ENCODE measurements around the gene TBCA. TPM values are rescaled to one million over a fixed set of nuclear protein-coding genes. Genes with fewer than 3 reads are reported as not detected.
A peak's percentile ranks its signal among the peaks of the same experiment; 100 is the strongest.

Gene TBCA
- total and polyA plus RNA-seq, 2 donors, result 98.8 to 188 TPM

DNA sequence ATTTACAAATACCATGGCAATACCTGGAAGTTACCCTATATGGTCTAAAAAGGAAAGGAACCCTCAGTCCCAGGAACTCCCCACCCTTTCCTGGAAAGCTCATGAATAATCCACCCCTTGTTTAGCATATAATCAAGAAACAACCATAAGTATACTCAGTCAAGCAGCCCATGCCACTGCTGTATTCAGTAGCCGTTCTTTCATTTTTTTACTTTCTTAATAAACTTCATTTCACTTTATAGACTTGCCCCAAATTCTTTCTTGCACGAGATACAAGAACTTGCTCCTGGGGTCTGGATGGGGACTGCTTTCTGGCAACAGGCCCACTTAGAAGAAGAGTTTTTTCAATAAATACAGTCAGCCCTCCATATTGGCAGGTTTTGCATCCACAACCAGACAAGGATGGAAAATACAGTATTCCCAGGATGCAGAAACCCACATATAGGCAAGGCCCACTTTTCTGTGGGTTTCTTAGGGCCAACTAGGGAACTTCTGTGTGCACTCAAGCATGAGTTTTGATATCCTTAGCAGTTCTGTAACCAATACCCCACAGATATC, 2.8 kb upstream of the TBCA start:
- Histone ChIP-seq H3K4me3 (ENCODE audit: low read depth, low read length) (no peak overlapping the region), H3K36me3 (ENCODE audit: insufficient read depth) (no peaks in the 10 kb centered on the region), H3K27ac (ENCODE audit: low read depth) (no peak overlapping the region), H3K4me1 (ENCODE audit: insufficient read depth) (no peaks in the 10 kb centered on the region)
- DNase-seq (ENCODE audit: extremely low spot score), result no peak
- 84% methylated on average over 2 of the region's 2 CpGs for WGBS

DNA sequence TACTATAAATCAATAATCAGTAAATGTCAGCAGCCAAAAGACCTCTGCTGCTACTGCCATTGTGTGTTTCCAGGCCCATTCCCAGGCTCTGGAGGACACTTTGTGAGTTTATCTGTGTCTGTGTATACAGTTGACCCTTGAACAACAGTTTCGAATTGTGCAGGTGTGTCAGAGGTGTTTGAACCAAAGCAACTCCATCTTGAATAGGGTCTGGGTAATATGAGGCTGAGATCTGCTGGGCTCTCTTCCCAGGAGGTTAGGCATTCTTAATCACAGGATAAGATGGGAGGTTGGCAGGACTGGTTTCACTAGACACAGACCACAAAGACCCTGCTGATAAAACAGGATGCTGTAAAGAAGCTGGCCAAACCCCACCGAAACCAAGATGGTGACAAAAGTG, 2.3 kb upstream of the TBCA start:
- no peaks in the 10 kb centered on the region for H3K36me3 ChIP-seq (ENCODE audit: insufficient read depth)
- peaks cover 1% of the 10 kb centered on the region for H3K4me1 ChIP-seq (ENCODE audit: insufficient read depth)
- no peak overlapping the region for H3K4me3 ChIP-seq (ENCODE audit: low read depth, low read length)
- DNase-seq (ENCODE audit: extremely low spot score), result no peak
- 97% methylated on average over 2 of the region's 2 CpGs for WGBS
- H3K27ac ChIP-seq (ENCODE audit: low read depth), result no peak overlapping the region

DNA sequence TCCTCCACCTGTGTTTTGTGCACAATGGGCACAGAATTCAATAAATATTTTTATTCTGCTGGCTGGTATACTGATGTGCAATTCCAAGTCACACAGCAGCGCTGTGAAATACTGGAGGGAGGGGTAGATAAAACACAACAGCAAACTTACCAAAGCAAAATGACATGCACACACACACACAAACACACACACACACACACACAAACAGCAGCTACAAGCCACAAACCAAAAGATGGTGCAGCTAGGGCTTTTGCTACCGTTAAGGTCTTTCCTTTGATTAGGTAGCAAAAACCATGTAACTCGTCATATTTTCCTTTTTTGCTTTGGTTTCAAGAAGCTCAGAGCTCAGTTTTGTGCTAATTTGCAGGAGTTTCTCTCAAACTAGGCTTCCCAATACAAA, 1.8 kb upstream of the TBCA start:
- 87% methylated on average over 3 of the region's 3 CpGs for WGBS
- no peak for DNase-seq (ENCODE audit: extremely low spot score)
- no peak overlapping the region for H3K4me3 ChIP-seq (ENCODE audit: low read depth, low read length)
- H3K4me1 ChIP-seq (ENCODE audit: insufficient read depth), result peaks cover 1% of the 10 kb centered on the region
- H3K27ac ChIP-seq (ENCODE audit: low read depth), result no peak overlapping the region
- H3K36me3 ChIP-seq (ENCODE audit: insufficient read depth), result no peaks in the 10 kb centered on the region

DNA sequence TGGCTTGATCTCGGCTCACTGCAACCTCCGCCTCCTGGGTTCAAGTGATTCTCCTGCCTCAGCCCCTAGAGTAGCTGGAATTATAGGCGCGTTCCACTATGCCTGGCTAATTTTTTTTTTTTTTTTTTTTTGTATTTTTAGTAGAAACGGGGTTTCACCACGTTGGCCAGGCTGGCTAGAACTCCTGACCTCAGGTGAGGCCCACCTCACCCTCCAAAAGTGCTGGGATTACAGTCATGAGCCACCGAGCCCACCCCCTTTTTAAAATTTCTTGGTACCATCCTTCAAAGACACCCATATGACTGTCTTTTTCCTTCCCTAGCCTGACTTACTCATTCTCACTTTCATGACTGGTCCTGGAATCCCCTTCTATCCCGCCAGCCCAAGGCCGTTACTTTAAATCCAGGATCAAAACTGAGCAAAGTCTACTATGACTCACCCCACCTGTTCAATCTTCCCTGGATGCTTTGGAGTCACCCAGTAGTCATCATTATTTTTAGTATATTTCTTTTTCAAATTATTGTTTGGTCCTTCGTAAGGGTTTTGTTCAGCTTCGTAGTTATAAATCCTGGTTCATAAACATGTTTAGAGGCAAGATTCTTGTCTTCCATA, 1.2 kb upstream of the TBCA start:
- no peaks in the 10 kb centered on the region for H3K36me3 ChIP-seq (ENCODE audit: insufficient read depth)
- 83% methylated on average over 11 of the region's 11 CpGs for WGBS
- no peak overlapping the region for H3K27ac ChIP-seq (ENCODE audit: low read depth)
- no peak overlapping the region for H3K4me3 ChIP-seq (ENCODE audit: low read depth, low read length)
- peaks cover 1% of the 10 kb centered on the region for H3K4me1 ChIP-seq (ENCODE audit: insufficient read depth)
- DNase-seq (ENCODE audit: extremely low spot score), result no peak

DNA sequence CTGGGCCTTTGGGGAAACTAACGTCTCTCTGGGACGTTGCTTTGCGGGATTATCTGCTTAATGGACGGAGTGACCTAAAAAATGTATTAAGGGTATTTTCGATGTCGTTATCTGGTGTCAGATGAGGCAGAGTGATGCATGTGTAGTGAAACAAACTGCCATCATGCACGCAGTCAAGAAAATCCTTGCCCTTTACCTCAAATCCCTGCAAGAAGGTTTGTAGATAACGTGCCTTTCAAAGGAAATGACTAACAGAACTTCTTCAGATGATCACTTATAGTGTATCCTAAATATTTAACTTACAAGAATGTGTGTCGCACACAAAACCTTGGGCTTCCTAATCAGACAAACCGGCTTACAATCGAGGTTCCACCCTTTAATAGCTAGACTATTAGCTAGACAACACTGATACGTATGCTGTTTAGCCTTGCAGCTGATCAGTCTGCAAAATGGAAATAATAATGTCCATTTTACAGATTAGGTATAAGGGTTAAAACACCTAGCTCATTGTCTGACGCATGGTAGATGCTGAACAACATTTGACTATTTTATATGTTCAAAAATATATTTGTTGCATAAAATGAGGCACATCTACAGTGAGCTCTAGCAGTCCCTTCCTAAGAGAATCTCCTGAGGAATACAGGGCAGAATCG, 541 bp upstream of the TBCA start:
- WGBS, result 19% methylated on average over 14 of the region's 14 CpGs
- Histone ChIP-seq H3K36me3 (ENCODE audit: insufficient read depth) (no peaks in the 10 kb centered on the region), H3K4me1 (ENCODE audit: insufficient read depth) (peaks cover 1% of the 10 kb centered on the region), H3K27ac (ENCODE audit: low read depth) (no peak overlapping the region), H3K4me3 (ENCODE audit: low read depth, low read length) (peak overlapping the region; percentile 65)
- no peak for DNase-seq (ENCODE audit: extremely low spot score)

DNA sequence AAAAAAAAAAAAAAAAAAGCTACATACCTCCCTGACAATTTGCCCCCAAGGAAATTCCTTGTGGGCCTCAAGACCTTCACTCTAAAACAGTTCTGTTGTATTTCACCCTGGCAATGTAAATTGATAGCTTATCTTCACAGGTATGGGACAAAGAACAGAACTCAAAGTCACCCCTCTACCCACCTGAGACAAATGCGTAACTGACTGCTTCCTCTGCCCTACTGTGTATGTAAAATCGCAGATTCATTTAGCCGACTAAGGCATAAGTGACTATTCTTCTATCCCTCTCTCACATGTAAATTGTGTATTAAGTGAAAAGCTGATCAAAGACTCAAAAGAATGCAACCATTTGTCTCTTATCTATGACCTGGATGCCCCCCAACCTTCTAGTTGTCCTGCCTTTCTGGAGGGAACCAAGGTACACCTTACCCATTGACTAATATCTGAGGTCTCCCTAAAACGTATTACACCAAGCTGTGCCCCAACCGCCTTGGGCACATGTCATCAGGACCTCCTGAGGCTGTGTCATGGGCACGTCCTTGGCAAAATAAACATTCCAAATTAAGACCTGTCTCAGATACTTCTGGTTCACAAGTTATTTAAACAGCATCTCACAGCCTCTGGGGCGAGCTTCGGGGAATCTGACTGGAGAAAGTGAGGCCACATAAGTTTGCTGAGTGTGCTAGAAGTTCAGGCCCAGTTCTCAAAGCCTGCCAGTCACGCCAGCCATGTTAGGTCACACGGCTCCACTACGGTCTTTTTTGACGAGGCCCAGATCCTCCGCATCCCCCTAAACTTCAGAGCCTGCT, 954 bp downstream of the TBCA start:
- H3K4me1 ChIP-seq (ENCODE audit: insufficient read depth), result peaks cover 3% of the 10 kb centered on the region
- H3K36me3 ChIP-seq (ENCODE audit: insufficient read depth), result no peaks in the 10 kb centered on the region
- DNase-seq (ENCODE audit: extremely low spot score), result no peak
- H3K27ac ChIP-seq (ENCODE audit: low read depth), result peak overlapping the region; percentile 96
- WGBS, result 11% methylated on average over 13 of the region's 13 CpGs
- H3K4me3 ChIP-seq (ENCODE audit: low read depth, low read length), result peak overlapping the region; percentile 65

DNA sequence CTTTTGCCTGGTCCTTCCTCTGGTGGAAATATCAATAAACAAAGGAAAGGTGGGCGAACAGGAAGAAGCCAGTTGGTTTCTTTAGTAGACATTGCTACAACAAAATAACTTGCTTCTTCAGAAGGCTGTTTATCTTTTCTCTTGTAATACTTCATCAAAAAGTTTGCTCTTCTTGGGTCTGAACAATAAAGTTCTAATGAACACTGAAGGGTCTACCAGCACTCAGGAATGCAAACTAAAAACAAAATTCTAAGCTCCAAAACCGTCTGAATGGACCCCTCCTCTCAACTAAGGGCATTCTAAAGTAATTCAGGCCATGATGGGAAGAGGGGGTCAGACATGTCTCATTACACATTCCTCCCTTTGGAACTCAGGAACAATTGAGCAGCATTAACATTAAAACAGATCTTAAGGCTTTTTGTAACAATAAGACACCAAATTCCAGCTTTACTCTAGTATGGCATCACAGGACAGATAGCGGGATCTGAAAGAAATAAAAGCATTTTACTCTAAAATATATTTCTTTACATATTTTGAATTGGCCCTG, 2.3 kb downstream of the TBCA start:
- H3K4me3 ChIP-seq (ENCODE audit: low read depth, low read length), result no peak overlapping the region
- 67% methylated on average over 3 of the region's 3 CpGs for WGBS

DNA sequence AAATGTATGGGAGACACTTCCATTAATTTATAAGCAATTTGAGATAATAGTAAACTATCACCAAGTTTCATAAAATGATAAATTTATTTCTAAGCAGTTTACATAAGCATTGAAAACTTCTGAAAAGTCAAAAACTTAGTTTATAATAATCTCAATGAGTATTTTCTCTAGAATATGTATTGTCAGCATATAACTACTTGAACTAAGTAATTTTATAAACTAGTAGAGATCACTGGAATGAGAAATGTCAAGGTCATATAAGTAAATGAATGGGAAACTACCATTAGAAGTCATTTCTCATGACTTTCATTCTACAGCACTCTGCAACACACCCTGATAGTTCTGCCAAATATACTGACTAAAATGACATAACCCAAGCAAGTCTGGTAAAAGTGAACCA, 3.4 kb downstream of the TBCA start:
- no peak for DNase-seq (ENCODE audit: extremely low spot score)
- Histone ChIP-seq H3K4me3 (ENCODE audit: low read depth, low read length) (no peak overlapping the region), H3K27ac (ENCODE audit: low read depth) (no peak overlapping the region), H3K36me3 (ENCODE audit: insufficient read depth) (no peaks in the 10 kb centered on the region), H3K4me1 (ENCODE audit: insufficient read depth) (peaks cover 3% of the 10 kb centered on the region)

More for the DNA sequence above, 2.3 kb downstream of the TBCA start:
- Histone ChIP-seq H3K36me3 (ENCODE audit: insufficient read depth) (no peaks in the 10 kb centered on the region), H3K27ac (ENCODE audit: low read depth) (peak overlapping the region; percentile 1), H3K4me1 (ENCODE audit: insufficient read depth) (peaks cover 3% of the 10 kb centered on the region)
- no peak for DNase-seq (ENCODE audit: extremely low spot score)

DNA sequence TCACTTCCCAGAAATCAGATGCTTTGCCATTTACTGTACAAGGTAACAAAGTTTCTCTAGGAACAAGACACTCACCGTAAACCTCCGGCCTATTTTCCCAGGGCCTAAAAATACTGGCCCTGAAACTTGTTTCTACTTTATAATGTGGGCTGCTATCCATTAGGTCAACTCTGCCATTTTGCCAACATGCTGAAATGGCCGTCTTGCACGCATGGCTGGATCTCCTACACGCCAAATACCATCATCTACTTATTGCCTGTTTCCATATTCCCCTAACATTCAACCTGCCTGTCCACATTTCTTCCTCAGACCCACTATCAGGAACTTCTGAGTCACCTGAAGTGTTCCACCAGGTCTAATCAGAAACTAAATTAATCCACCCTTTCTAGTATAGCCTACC, 4.7 kb downstream of the TBCA start:
- DNase-seq (ENCODE audit: extremely low spot score), result no peak
- Histone ChIP-seq H3K4me1 (ENCODE audit: insufficient read depth) (peaks cover 3% of the 10 kb centered on the region), H3K4me3 (ENCODE audit: low read depth, low read length) (no peak overlapping the region), H3K36me3 (ENCODE audit: insufficient read depth) (no peaks in the 10 kb centered on the region), H3K27ac (ENCODE audit: low read depth) (no peak overlapping the region)
- 97% methylated on average over 5 of the region's 5 CpGs for WGBS

DNA sequence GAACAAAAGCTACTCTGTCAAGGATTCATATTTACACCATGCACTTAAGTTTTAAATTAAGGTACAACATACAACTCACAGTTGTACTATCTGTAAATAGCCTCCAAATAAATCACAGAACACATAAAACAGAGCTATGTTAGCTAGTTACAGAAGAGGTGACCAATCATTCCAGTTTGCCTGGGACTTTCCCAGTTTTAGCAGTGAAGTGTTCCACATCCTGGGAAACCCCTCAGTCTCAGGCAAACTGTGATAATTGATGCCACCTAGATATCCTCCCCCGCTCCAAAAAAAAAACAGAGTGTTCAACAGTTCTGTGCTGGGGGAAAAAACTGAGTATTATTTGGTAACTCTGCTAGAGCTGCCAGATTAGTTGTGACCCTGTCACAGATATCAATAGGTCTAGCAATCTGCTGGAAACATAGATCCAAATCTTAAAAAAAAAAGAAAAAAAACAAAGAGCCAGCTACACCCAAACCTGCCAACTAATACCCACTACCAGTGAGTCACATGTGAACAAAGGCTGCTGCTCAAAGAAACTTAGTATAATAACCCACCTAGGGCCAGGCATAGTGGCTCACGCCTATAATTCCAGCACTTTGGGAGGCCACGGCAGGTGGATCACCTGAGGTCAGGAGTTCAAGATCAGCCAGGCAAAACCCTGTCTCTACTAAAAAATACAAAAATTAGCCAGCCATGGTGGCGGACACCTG, 5.7 kb downstream of the TBCA start:
- Histone ChIP-seq H3K36me3 (ENCODE audit: insufficient read depth) (no peaks in the 10 kb centered on the region), H3K27ac (ENCODE audit: low read depth) (no peak overlapping the region), H3K4me3 (ENCODE audit: low read depth, low read length) (no peak overlapping the region), H3K4me1 (ENCODE audit: insufficient read depth) (peaks cover 3% of the 10 kb centered on the region)
- 97% methylated on average over 4 of the region's 4 CpGs for WGBS
- no peak for DNase-seq (ENCODE audit: extremely low spot score)

DNA sequence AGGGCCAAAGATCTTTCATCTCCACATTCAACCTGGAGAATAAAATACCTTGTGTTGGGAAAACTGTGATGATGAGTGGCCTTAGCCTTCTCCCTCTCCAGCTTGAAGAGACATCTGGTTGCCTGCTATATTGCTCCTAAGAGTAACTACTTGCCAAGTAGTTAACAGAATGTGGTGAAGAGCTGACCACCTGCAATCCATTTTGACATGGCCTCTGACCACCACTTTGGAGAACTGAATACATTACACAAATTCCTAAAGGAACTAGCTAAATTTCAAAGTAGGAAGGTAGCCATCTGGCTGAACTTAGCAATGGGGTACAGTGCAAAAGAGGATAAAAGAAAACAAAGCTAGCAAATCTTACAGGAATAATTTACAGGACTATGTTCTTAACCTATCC, 7.2 kb downstream of the TBCA start:
- Histone ChIP-seq H3K36me3 (ENCODE audit: insufficient read depth) (no peaks in the 10 kb centered on the region), H3K4me1 (ENCODE audit: insufficient read depth) (peaks cover 3% of the 10 kb centered on the region), H3K4me3 (ENCODE audit: low read depth, low read length) (no peak overlapping the region), H3K27ac (ENCODE audit: low read depth) (no peak overlapping the region)
- no peak for DNase-seq (ENCODE audit: extremely low spot score)

DNA sequence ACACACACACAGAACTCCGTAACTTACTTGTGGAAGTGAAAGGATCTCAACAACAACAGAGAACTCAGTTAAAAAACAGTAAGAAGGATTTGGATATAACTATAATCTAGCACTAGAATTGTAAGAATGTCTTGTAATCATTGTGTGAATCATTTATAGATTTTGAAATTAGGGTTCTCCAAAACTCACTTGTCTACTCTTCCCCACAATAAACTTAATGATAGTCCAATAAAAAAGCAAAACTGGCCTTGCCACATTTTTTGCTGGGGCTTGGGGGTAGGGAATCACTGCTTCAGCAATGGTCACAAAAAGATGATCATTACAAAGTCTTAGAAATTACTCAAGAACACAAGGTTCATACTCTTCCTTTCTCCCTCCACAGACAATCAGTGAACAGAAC, 8.8 kb downstream of the TBCA start:
- no peak for DNase-seq (ENCODE audit: extremely low spot score)
- Histone ChIP-seq H3K4me1 (ENCODE audit: insufficient read depth) (peaks cover 1% of the 10 kb centered on the region), H3K36me3 (ENCODE audit: insufficient read depth) (no peaks in the 10 kb centered on the region), H3K27ac (ENCODE audit: low read depth) (no peak overlapping the region), H3K4me3 (ENCODE audit: low read depth, low read length) (no peak overlapping the region)
- 98% methylated on average over 1 of the region's 1 CpG for WGBS

DNA sequence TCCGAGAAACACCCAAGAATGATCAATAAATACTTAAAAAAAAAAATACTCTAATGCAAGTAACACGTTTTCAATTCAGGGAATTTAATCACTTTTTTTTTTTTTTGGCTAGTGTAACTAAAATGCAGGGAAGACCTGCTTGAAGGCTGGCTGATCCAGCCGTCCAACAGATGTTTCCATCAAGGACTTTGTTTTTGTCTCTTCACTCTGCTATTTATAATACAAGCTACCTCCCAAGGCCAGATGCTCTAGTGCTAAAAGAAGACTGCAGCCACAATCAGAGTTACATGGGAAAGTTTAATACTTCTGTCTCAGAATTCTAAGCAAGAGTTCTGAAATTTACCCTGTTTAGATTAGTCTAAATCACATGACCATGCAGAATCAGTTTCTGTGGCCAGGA, 14.5 kb downstream of the TBCA start:
- no peak for DNase-seq (ENCODE audit: extremely low spot score)
- no peak overlapping the region for H3K27ac ChIP-seq (ENCODE audit: low read depth)

More for the DNA sequence above, 14.5 kb downstream of the TBCA start:
- peaks cover under 1% of the 10 kb centered on the region for H3K36me3 ChIP-seq (ENCODE audit: insufficient read depth)
- H3K4me1 ChIP-seq (ENCODE audit: insufficient read depth), result no peaks in the 10 kb centered on the region
- no peak overlapping the region for H3K4me3 ChIP-seq (ENCODE audit: low read depth, low read length)
- WGBS, result 71% methylated on average over 3 of the region's 3 CpGs

Measured in urinary bladder (tissue), 4 donors.